Neural progenitor cell (in vitro differentiated cells): ENCODE results near the gene CFAP58.

ENCODE experiments used
- CTCF ChIP-seq: fragments of 200-600 bp; sonication (generic); IDR thresholded peaks from 2 replicates; pipeline ENCODE4 v1.5.1; 2017; ENCODE audit warnings: antibody characterized with exemption, mild to moderate bottlenecking
- EZH2 ChIP-seq: fragments of 200-600 bp; sonication (generic); IDR thresholded peaks from 2 replicates; pipeline ENCODE4 v1.6.1; 2017; ENCODE audit warnings: antibody characterized with exemption, mild to moderate bottlenecking, moderate library complexity

DNA sequence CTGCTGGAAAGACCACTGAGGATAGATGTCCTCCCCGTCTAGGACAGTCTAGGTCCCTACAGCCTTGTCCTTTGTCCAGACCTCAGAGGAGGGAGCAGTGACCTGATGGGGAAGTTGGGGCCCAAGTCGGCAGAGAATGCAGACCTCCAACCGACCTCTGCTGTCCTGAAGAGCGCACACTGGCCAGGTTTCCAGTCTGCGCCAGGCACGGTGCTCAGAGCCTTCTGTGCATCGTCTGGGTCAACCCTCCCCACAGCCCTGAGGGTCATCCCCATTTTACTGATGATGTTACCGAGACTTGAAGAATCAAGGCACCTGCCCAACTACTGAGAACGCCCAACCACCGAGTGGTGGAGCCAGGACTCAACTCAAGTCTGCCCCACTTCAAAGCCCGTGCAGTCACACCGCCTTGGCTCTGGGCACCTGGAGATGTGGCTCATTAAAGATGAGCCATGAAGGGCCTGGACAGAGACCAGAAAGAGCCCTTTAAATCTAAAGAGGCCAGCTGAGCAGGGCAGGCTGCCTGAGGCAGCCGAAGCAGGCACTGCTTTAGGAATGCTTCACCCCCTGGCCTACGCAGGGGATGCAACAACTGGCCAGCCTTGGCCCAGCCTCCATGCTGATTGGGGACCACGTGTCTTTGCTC lies 19.8 kb upstream of the CFAP58 start:
- TF ChIP-seq CTCF (no peak), EZH2 (no peak)
